Esophagus (tissue), 2 donors: ENCODE results near the gene GLIS2. TPM values are rescaled to one million over a fixed set of nuclear protein-coding genes. Genes with fewer than 3 reads are reported as not detected.

Source experiments
- H3K27ac ChIP-seq, 2 donors: one replicate each; pipeline ENCODE4 v1.5.1; 2013; ENCODE audit warnings: low read depth in 2 of 2, mild to moderate bottlenecking in 2 of 2, inconsistent platforms in 1 of 2, low read length in 1 of 2, moderate library complexity in 1 of 2
- H3K27me3 ChIP-seq, 2 donors: one replicate each; pipeline ENCODE4 v1.6.1; 2013; ENCODE audit warnings: low read length in 2 of 2, control low read depth in 1 of 2, mild to moderate bottlenecking in 1 of 2; ENCODE audit not compliant: insufficient read depth in 2 of 2, control insufficient read depth in 1 of 2
- H3K36me3 ChIP-seq, 2 donors: one replicate each; pipeline ENCODE4 v1.6.1; 2013; ENCODE audit warnings: low read length in 1 of 2; ENCODE audit not compliant: control insufficient read depth in 2 of 2, insufficient read depth in 2 of 2
- H3K4me1 ChIP-seq, 2 donors: one replicate each; pipeline ENCODE4 v1.6.1; 2013; ENCODE audit warnings: low read length in 1 of 2; ENCODE audit not compliant: control insufficient read depth in 2 of 2, insufficient read depth in 2 of 2
- H3K4me3 ChIP-seq, 2 donors: one replicate each; pipeline ENCODE4 v1.5.1; 2013; ENCODE audit warnings: low read length in 2 of 2, mild to moderate bottlenecking in 2 of 2, low read depth in 1 of 2, moderate library complexity in 1 of 2
- H3K9me3 ChIP-seq, 2 donors: one replicate each; pipeline ENCODE4 v1.6.1; 2013; ENCODE audit warnings: mild to moderate bottlenecking in 2 of 2, low read depth in 1 of 2, low read length in 1 of 2, moderate library complexity in 1 of 2; ENCODE audit not compliant: control insufficient read depth in 2 of 2, insufficient read depth in 1 of 2
- WGBS, 2 donors: extraction: QIAGEN DNeasy Blood & Tissue Kit; methylation state at CpG; one replicate each; pipeline ENCODE4 v1.1.7; 2013; 5-methylcytosine and 5-hydroxymethylcytosine counted together
- polyA plus RNA-seq, 2 donors: library from polyadenylated mRNA; stranded (reverse); fragments of 200-250 nt; gene quantifications; one replicate each; pipeline ENCODE4 v1.2.3, GENCODE V29; 2013
- donor health status: healthy with polysubstance abuse.
- donor health status: Bipolar disorder and iron deficiency.

Gene GLIS2
- polyA plus RNA-seq, 2 donors = 1.2 to 1.6 TPM

GRCh38 chr16:4365615-4366014 is 49.7 kb downstream of the GLIS2 start:
- H3K36me3 ChIP-seq = peaks cover 0 to 31% of the 10 kb centered on the region in 2 donors
- H3K27me3 ChIP-seq = no peaks in the 10 kb centered on the region
- no peak overlapping the region for H3K27ac ChIP-seq
- H3K4me1 ChIP-seq = peaks cover 10 to 29% of the 10 kb centered on the region in 2 donors
- no peak overlapping the region for H3K4me3 ChIP-seq
- H3K9me3 ChIP-seq = no peaks in the 10 kb centered on the region
- 94 to 95% methylated on average over 12 of the region's 12 CpGs for WGBS, 2 donors

- Histone ChIP-seq H3K27ac (no peak overlapping the region), H3K4me1 (peaks cover 7 to 29% of the 10 kb centered on the region in 2 donors), H3K27me3 (no peaks in the 10 kb centered on the region), H3K36me3 (peaks cover 0 to 28% of the 10 kb centered on the region in 2 donors), H3K4me3 (no peak overlapping the region), H3K9me3 (no peaks in the 10 kb centered on the region)
- 95% methylated on average over 12 to 13 of the region's 13 CpGs for WGBS, 2 donors
Observed at GRCh38 chr16:4366016-4366415, 50.1 kb downstream of the GLIS2 start.

- no peaks in the 10 kb centered on the region for H3K27me3 ChIP-seq
- peaks cover 10 to 28% of the 10 kb centered on the region in 2 donors for H3K4me1 ChIP-seq
- H3K9me3 ChIP-seq = no peaks in the 10 kb centered on the region
- H3K27ac ChIP-seq = peak overlapping the region in 1 of 2 donors; percentile 54
- H3K36me3 ChIP-seq = peaks cover 0 to 18% of the 10 kb centered on the region in 2 donors
- no peak overlapping the region for H3K4me3 ChIP-seq
- 86 to 94% methylated on average over 5 of the region's 5 CpGs for WGBS, 2 donors
Observed at GRCh38 chr16:4367393-4367856, 51.6 kb downstream of the GLIS2 start.

DNA sequence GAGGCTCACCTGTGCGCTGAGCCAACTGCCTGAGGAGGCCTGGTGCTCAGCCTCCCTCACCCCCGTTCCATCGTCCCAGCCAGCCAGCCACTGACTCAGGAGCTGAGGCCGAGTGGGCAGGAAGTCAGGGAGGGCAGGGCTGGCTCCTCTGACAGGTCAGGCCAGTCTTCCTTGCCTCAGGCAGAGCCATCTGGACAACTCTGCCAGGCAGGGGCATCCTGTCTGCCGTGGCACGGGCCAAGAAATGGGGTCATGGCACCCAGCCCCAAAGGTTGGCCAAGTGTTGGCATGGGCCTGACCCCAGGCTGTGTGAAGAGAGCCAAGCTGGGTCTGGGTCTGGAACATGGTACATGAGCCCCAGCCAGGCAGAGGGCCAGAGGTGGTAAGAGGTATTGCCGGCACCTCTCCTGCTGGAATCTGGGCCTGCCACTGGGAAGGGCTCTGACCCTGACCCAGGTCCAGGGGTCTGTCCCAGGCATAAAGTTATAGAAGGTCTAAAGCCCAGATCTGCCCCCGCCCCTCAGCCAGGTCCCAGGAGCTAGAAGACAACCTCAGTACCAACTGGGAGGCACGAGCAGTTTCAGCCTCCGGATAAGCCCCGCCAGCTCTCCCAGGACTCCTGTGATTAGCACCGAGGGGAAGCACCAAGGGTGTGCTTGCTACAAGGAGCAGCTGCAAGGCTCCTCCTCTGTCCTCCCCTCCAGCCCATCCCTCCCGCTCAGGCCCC is 53.3 kb downstream of the GLIS2 start:
- H3K27ac ChIP-seq = peak overlapping the region; percentile 74 to 79
- peaks cover 0 to 17% of the 10 kb centered on the region in 2 donors for H3K36me3 ChIP-seq
- peak overlapping the region in 1 of 2 donors; percentile 8 for H3K4me3 ChIP-seq
- peaks cover 27 to 33% of the 10 kb centered on the region in 2 donors for H3K4me1 ChIP-seq
- no peaks in the 10 kb centered on the region for H3K27me3 ChIP-seq
- no peaks in the 10 kb centered on the region for H3K9me3 ChIP-seq
- 63 to 75% methylated on average over 12 to 13 of the region's 13 CpGs for WGBS, 2 donors

GRCh38 chr16:4370151-4370550 is 54.3 kb downstream of the GLIS2 start:
- WGBS, 2 donors = 85 to 87% methylated on average over 3 of the region's 3 CpGs
- Histone ChIP-seq H3K27me3 (no peaks in the 10 kb centered on the region), H3K27ac (peak overlapping the region in 1 of 2 donors; percentile 54), H3K4me1 (peaks cover 29 to 40% of the 10 kb centered on the region in 2 donors), H3K4me3 (no peak overlapping the region), H3K36me3 (peaks cover 0 to 9% of the 10 kb centered on the region in 2 donors), H3K9me3 (no peaks in the 10 kb centered on the region)

DNA sequence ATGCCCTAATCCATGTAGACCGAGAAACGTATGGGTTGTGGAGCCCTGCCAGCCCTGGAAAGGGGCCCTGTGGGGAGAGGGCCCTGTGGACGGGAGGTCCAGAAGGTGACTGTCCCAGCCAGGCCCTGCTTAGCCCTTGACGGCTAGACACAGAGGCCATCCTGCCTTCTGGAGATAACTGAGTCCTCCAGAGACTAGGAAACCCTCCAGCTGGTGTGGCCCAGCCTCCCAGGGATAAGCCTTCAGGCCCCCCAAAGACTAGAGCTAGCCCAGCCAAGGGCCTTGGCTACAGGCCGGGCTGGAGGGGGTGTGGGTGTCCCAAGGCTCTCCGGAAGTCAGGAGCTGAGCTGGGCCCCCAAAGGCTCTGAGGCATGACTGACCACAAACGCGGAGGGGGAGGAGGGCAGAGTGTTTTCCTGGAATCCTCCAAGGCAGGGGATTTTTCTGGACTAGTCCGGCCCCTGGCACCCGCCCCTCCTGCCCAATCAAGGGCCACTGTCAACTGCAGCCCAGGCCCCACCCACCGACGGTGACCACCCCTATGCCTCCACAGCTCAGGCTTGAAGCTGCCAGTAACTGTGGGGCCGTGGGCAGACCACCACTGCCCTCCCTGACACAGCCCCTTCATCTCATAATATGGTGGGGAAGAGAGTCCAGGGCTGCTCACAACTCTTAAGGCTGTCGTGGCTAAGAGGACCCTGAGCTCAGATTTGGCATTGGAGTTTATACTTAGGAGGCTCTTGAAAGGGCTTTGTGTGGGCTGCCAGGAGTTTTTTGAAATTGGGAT is 54.9 kb downstream of the GLIS2 start:
- no peaks in the 10 kb centered on the region for H3K9me3 ChIP-seq
- WGBS, 2 donors = 69 to 72% methylated on average over 13 to 14 of the region's 14 CpGs
- H3K4me1 ChIP-seq = peaks cover 29 to 41% of the 10 kb centered on the region in 2 donors
- H3K36me3 ChIP-seq = peaks cover 0 to 5% of the 10 kb centered on the region in 2 donors
- no peak overlapping the region for H3K4me3 ChIP-seq
- no peaks in the 10 kb centered on the region for H3K27me3 ChIP-seq
- H3K27ac ChIP-seq = peak overlapping the region; percentile 77 to 93

- Histone ChIP-seq H3K4me3 (peak within 1 kb of the TSS; percentile 59 to 85), H3K4me1 (peaks cover 31 to 45% of the 10 kb centered on the region in 2 donors), H3K27ac (peak within 1 kb of the TSS; percentile 77 to 93), H3K9me3 (no peaks in the 10 kb centered on the region), H3K27me3 (no peaks in the 10 kb centered on the region), H3K36me3 (peaks cover 0 to 6% of the 10 kb centered on the region in 2 donors)
- 4 to 8% methylated on average over 25 to 50 of the region's 50 CpGs for WGBS, 2 donors
Observed at GRCh38 chr16:4371357-4372000, 55.6 kb downstream of the GLIS2 start, which contains the start of gene VASN. VASN (plus strand) TSS chr16:4371848; CDS start chr16:4380878, 9,030 bp downstream.

GRCh38 chr16:4372001-4372577 is 56.2 kb downstream of the GLIS2 start:
- Histone ChIP-seq H3K27ac (peak overlapping the region; percentile 77 to 93), H3K9me3 (no peaks in the 10 kb centered on the region), H3K36me3 (peaks cover 0 to 9% of the 10 kb centered on the region in 2 donors), H3K27me3 (no peaks in the 10 kb centered on the region), H3K4me3 (peak overlapping the region; percentile 59 to 85), H3K4me1 (peaks cover 33 to 41% of the 10 kb centered on the region in 2 donors)
- 4 to 7% methylated on average over 22 to 43 of the region's 43 CpGs for WGBS, 2 donors
